H1 (cell line): Measurements from ENCODE around the gene NCAPD3.

Experiments used
- ATF3 ChIP-seq: IDR thresholded peaks from 2 replicates; pipeline ENCODE4 v1.6.1; 2011; ENCODE audit warnings: low read depth, mild to moderate bottlenecking, low read length; ENCODE audit not compliant: insufficient read depth
- BACH1 ChIP-seq: IDR thresholded peaks from 2 replicates; pipeline ENCODE4 v1.6.1; 2012; ENCODE audit warnings: low read length, improper control_type of control experiment
- CBX5 ChIP-seq: fragments of 300-800, 300-1000 bp; sonication (generic); IDR thresholded peaks from 2 replicates; pipeline ENCODE4 v1.7.1; 2016; ENCODE audit warnings: antibody characterized with exemption, low read length, low read depth
- CEBPB ChIP-seq: IDR thresholded peaks from 2 replicates; pipeline ENCODE4 v1.6.1; 2012; ENCODE audit warnings: low read depth, low read length
- CREB1 ChIP-seq: IDR thresholded peaks from 2 replicates; pipeline ENCODE4 v1.6.1; 2012; ENCODE audit warnings: inconsistent platforms
- CTCF ChIP-seq, 3 experiments: IDR thresholded peaks; 1 replicate in 2 of 3; 2 replicates in 1 of 3; pipeline versions ENCODE4 v1.5.1 to v1.6.1; 2011; ENCODE audit warnings: low read length in 3 of 3, mild to moderate bottlenecking in 3 of 3, inconsistent platforms in 2 of 3, low read depth in 1 of 3, moderate library complexity in 1 of 3; ENCODE audit not compliant: insufficient read depth in 1 of 3; ENCODE audit errors: control extremely low read depth in 1 of 3
- EP300 ChIP-seq, 2 experiments: IDR thresholded peaks; 1 replicate in 1 of 2; 2 replicates in 1 of 2; pipeline ENCODE4 v1.6.1; 2011 to 2012; ENCODE audit warnings: low read depth in 2 of 2, low read length in 2 of 2, mild to moderate bottlenecking in 2 of 2, borderline replicate concordance in 1 of 2, inconsistent platforms in 1 of 2, moderate library complexity in 1 of 2
- EZH2 ChIP-seq: fragments of 200-600 bp; sonication (generic); IDR thresholded peaks from 2 replicates; pipeline ENCODE4 v1.7.1; 2012; ENCODE audit warnings: low read depth, mild to moderate bottlenecking, moderate library complexity, low read length, inconsistent platforms; ENCODE audit not compliant: severe bottlenecking
- JUND ChIP-seq: IDR thresholded peaks from 2 replicates; pipeline ENCODE4 v1.6.1; 2011; ENCODE audit warnings: mild to moderate bottlenecking, improper control_type of control experiment, low read length
- KDM1A ChIP-seq: fragments of 200-600, 300-600 bp; sonication (generic); IDR thresholded peaks from 2 replicates; pipeline ENCODE4 v1.7.1; 2016; ENCODE audit warnings: mild to moderate bottlenecking, low read length, borderline replicate concordance
- POLR2A ChIP-seq, 2 experiments: IDR thresholded peaks; 1 replicate in 1 of 2; 2 replicates in 1 of 2; pipeline ENCODE4 v1.6.1; 2011; ENCODE audit warnings: low read depth in 2 of 2, low read length in 2 of 2, mild to moderate bottlenecking in 2 of 2; ENCODE audit errors: control extremely low read depth in 1 of 2
- POLR2AphosphoS5 ChIP-seq: IDR thresholded peaks from 2 replicates; pipeline ENCODE4 v1.6.1; 2011; ENCODE audit warnings: low read depth, low read length
- RAD21 ChIP-seq, 2 experiments: IDR thresholded peaks in 1 of 2; conservative IDR thresholded peaks in 1 of 2; 2 replicates each; pipeline ENCODE4 v1.6.1; 2011; ENCODE audit warnings: low read depth in 2 of 2, low read length in 2 of 2, improper control_type of control experiment in 1 of 2, inconsistent platforms in 1 of 2, mild to moderate bottlenecking in 1 of 2, moderate library complexity in 1 of 2
- TAF1 ChIP-seq: IDR thresholded peaks from 2 replicates; pipeline ENCODE4 v1.6.1; 2011; ENCODE audit warnings: mild to moderate bottlenecking, low read depth, low read length

GRCh38 chr11:134139873-134140331, 83.9 kb downstream of the NCAPD3 start:
- TF ChIP-seq CEBPB (no peak), CTCF (IDR thresholded peaks at IDR 0.05; ENCODE audit: control extremely low read depth in 1 of 3, insufficient read depth in 1 of 3, low read depth in 1 of 3, low read length in 3 of 3) (peak; percentile 50 to 93 (median 76)), TAF1 (no peak), CBX5 (no peak), POLR2A (IDR thresholded peaks at IDR 0.05; ENCODE audit: control extremely low read depth in 1 of 2, low read depth in 2 of 2, low read length in 2 of 2) (no peak), EP300 (IDR thresholded peaks at IDR 0.05; ENCODE audit: borderline replicate concordance in 1 of 2, low read depth in 2 of 2, low read length in 2 of 2) (no peak), KDM1A (no peak), ATF3 (no peak), RAD21 (IDR thresholded peaks at IDR 0.05 in 1 of 2, conservative IDR thresholded peaks at IDR 0.05 in 1 of 2; ENCODE audit: low read depth in 2 of 2, low read length in 2 of 2) (peak; percentile 90 to 93), POLR2AphosphoS5 (no peak), EZH2 (no peak), BACH1 (no peak), JUND (no peak), CREB1 (no peak)
